NCI-H526 (cell line): ENCODE measurements around the gene TNRC18.
"Not testable (repeated sequence)": the region's sequence is repeated elsewhere in the genome, so short reads cannot be mapped to it uniquely, and the experiment has no call there.

ENCODE experiments used
- DNase-seq, 2 experiments: peaks; one replicate each; lab custom pipeline; 2025; lab: John Stamatoyannopoulos, UW

The TNRC18 gene

GRCh38 chr7:5291711-5292335, 131.8 kb downstream of the TNRC18 start:
- not testable (repeated sequence) for DNase-seq

DNA sequence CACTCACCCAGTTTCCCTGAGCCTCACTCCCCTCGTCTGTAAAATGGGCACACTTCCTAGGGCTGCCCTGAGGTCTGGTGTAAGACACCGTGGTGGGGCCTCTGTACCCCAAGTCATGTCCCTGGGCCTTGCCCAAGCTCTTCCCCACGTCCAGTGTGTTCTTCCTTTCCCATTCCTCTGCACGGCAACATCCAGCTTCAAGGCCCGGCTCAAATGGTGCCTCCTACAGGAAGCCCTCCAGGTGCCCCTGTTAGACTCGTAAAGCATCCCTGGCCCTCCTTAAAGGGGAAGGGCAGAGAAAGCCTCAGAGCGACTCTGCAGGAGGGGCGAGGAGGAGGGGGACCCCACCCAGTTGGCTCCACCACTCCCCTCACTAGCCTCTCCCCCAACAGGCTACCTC, 132.3 kb downstream of the TNRC18 start:
- DNase-seq = no peak

DNA sequence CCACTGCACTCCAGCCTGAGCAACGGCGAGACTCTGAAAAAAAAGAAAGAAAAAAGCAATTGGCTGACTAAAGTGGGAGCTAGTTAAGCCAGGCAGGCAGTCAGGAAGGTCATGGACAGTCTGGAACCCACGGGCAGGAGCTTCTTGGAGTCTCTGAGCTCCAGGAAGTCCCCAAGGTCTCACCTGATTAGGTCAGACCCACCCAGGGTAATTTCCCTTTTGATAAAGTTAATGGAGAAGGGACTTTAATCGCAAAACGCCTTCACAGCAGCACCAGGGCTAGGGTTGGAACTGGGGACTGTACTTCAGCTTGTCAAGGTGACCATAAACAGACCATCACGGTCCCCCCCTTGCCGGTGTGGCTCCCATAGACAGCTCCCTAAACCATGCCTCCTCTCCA, 134.3 kb downstream of the TNRC18 start:
- no peak for DNase-seq

GRCh38 chr7:5288560-5288959, 135.1 kb downstream of the TNRC18 start:
- DNase-seq = not testable (repeated sequence)

DNA sequence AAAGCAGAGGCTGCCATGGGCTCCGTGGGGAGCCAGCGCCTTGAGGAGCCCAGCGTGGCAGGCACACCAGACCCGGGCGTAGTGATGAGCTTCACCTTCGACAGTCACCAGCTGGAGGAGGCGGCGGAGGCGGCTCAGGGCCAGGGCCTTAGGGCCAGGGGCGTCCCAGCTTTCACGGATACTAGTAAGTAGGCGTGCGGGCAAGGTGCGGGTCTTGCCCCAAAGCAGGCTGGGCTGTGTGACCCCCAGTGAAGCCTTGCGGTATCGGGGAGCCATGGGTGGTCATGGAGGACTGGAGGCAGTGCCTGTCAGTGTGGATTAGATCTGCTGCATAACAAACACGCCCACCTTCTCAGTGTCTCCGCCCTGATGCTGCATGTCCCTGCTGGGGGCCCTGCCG, 135.8 kb downstream of the TNRC18 start:
- DNase-seq = no peak

DNA sequence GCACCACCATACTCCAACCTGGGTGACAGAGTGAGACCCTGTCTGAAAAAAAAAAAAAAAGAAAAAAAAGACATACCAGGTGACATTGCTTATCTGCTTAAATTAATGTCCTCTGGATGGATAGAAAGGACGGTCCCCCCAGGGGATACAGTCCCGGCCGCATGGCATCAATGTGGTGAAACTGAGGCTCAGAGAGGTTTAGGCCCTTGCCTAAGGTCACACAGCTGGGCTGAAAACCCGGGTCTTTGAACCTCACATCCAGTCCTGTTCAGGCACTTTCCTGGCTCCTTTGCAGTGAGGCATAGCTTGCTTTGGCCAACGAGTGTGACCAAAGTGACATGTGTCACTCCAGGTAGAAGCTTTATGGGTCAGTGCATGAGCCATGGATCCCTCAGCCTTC, 136.3 kb downstream of the TNRC18 start:
- DNase-seq = not testable (repeated sequence)

DNA sequence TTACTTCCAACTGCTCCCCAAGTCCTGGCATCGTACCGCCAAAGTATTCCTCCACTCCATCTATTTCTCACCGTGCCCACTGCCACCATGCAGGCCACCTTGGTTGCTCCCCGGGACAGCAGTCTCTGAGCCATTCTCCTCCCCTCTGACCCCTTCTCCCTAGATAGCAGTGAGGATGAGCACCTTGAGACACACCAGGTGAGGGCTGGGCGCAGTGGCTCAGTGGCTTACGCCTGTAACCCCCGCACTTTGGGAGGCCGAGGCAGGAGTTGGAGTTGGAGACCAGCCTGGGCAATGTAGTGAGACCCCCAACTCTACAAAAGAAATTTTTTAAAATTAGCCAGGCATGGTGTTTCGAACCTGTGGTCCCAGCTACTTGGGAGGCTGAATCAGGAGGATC, 136.7 kb downstream of the TNRC18 start:
- DNase-seq = no peak

GRCh38 chr7:5284304-5285281, 139.0 kb downstream of the TNRC18 start:
- peak; percentile 82 to 95 for DNase-seq

- peak in 1 of 2 experiments; percentile 34 for DNase-seq
Measured at GRCh38 chr7:5283421-5284303, 140.0 kb downstream of the TNRC18 start.

GRCh38 chr7:5282543-5283316, 140.9 kb downstream of the TNRC18 start, which contains the start of gene SLC29A4:
TSS of gene SLC29A4 (plus strand) at chr7:5282943. CDS start at chr7:5287817, 4,874 bp downstream.
- peak in 1 of 2 experiments; percentile 61 for DNase-seq

DNA sequence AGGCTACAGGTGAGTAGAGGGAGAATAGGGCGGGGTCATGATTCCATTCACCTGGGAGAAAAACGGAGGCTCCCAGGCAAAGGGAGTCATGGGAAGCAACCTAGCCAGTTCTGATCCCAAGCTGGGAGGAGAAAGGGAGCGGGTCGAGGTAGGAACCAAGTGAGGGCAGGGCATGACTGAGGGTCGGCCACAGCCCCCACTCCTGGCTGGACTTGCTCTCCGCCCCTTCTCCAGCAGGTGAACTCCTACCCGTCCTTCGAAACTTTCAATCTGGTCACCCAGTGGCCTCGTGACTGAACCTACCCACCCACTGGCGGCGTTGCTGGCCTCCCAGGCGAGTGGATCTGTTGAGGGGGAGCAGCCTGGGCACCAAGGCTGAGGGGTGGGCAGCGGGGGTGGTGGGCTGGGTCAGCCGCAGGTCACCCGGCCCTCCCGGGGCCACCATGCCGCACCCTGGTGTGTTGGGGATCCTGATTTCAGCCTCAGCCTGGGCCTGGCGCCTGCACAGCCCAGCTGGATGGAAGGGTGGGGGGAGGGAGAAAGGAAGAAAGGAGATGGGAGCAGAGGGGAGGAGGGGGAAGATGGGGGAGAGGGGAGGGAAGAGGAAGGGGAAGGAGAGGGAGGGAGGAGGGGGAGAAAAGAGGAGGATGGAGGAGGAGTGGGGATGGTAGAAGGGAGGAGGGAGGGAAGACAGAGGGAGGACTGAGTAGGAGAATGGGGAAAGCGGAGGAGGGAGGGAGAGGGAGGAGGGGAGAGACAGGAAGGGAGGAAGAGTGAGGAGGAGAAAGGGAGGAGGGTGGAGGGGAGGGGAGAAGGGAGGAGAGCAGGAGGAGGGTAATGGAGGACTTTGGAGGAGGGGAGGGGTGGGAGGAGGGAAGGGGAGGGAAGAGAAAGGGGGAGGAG, 141.8 kb downstream of the TNRC18 start:
- not testable (repeated sequence) for DNase-seq

DNA sequence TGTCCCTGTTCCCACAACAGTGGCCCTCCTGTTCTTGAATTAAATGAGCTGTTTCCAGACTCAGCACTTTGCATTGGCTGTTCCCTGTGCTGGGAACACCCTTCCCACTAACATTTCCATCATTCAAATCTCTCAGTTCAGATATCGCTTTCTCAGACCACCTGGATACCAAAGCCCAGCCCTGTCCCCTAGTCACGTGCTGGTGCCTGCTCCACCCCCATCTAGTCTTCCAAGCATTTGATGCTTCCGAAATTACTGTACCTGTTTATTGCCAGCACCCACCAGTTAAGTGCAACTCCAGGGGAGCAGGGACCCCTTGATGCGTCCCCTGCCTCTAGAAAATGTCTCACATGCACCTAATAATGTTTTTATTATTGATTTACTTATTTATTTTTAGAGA, 143.9 kb downstream of the TNRC18 start:
- no peak for DNase-seq

DNA sequence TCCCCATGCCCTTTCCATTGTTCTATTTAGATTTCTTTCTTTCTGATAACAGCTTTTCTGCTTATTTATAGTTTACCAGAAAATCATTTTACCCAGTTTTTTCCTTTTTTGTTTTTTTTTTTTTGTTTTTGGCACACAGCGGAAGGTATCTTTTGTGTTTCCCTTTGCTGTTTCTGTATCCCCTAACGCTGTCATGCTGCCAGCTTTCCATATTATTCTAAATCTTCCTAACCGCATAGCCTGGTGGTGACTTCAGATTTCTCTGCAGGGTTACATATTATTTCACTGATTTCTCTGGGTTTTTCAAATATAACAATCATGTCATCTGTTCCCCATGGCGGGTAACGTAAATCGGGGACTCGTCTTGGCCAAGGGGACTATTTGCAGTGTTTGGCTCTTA, 144.9 kb downstream of the TNRC18 start:
- no peak for DNase-seq

- no peak for DNase-seq
Measured at GRCh38 chr7:5276611-5277010, 147.0 kb downstream of the TNRC18 start.

GRCh38 chr7:5276123-5276522, 147.5 kb downstream of the TNRC18 start:
- DNase-seq = not testable (repeated sequence)

- DNase-seq = not testable (repeated sequence)
Measured at GRCh38 chr7:5275510-5275909, 148.1 kb downstream of the TNRC18 start.

GRCh38 chr7:5274985-5275431, 148.6 kb downstream of the TNRC18 start:
- DNase-seq = not testable (repeated sequence)

DNA sequence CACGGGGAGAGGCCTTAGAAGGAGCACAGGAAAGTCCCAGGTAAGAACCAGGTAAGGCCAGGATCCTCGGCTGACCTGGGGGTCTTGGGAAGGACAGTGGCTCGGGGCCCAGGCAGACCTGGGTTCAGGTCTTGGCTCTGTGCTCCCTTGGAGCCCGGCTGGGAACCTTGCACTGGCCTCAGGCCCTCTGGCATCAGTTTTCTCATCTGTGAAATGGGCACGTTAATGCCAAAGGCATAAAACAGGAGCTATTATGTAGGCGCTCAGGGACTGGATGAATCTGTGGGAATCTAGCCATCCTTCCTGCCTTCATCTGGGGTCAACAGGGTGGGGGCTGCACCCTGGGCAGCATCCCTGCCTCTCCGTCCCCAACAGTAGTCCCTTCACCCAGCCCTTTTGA, 149.2 kb downstream of the TNRC18 start:
- DNase-seq = no peak

GRCh38 chr7:5273831-5274405, 149.7 kb downstream of the TNRC18 start:
- not testable (repeated sequence) for DNase-seq

- no peak for DNase-seq
Measured at GRCh38 chr7:5270788-5271187, 152.8 kb downstream of the TNRC18 start.
